Measurements from ENCODE around the gene COL2A1.
"Not testable (repeated sequence)": the region's sequence is repeated elsewhere in the genome, so short reads cannot be mapped to it uniquely, and the experiment has no call there.

Gene COL2A1

GRCh38 chr12:47965581-47965980 is 38.7 kb downstream of the COL2A1 start:
- no peak overlapping the region for H3K4me3 ChIP-seq (replicated peaks; ENCODE audit: low read depth, low read length)
- TF ChIP-seq, protein P1, sequence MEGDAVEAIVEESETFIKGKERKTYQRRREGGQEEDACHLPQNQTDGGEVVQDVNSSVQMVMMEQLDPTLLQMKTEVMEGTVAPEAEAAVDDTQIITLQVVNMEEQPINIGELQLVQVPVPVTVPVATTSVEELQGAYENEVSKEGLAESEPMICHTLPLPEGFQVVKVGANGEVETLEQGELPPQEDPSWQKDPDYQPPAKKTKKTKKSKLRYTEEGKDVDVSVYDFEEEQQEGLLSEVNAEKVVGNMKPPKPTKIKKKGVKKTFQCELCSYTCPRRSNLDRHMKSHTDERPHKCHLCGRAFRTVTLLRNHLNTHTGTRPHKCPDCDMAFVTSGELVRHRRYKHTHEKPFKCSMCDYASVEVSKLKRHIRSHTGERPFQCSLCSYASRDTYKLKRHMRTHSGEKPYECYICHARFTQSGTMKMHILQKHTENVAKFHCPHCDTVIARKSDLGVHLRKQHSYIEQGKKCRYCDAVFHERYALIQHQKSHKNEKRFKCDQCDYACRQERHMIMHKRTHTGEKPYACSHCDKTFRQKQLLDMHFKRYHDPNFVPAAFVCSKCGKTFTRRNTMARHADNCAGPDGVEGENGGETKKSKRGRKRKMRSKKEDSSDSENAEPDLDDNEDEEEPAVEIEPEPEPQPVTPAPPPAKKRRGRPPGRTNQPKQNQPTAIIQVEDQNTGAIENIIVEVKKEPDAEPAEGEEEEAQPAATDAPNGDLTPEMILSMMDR (IDR thresholded peaks at IDR 0.05; ENCODE audit: low read depth, low read length, missing control alignments): no peak

DNA sequence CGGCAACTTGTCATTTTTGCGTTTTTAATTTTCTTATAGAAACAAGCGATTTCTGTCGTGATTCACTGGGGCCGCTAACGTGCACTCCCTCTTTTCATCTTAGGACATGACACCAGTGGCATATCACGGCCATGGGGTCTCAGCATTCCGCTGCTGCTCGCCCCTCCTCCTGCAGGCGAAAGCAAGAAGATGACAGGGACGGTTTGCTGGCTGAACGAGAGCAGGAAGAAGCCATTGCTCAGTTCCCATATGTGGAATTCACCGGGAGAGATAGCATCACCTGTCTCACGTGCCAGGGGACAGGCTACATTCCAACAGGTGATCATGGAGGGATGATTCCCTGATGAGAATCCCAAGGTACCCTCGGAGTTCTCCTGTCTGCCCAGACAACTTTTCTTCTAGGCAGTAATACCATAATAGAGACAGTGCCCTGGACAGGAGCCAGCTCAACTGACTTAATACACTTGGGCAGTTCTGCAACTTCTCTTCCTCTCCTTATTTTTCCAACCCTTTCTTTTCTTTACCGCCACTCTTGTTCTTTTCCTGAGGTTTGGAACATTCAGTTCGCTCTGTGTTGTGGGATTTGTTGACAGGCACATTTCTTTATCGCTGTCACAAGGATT is 40.1 kb downstream of the COL2A1 start:
- H3K4me3 ChIP-seq (replicated peaks; ENCODE audit: low read depth, low read length): peak overlapping the region; percentile 86
- no peak for DNase-seq (ENCODE audit: extremely low read depth, low read depth)
- TF ChIP-seq, protein P1 (IDR thresholded peaks at IDR 0.05; ENCODE audit: low read depth, low read length, missing control alignments): no peak

More at GRCh38 chr12:47965581-47965980, 38.7 kb downstream of the COL2A1 start:
- no peak for DNase-seq (ENCODE audit: extremely low read depth, low read depth)

- TF ChIP-seq, protein P1 (IDR thresholded peaks at IDR 0.05; ENCODE audit: low read depth, low read length, missing control alignments): peak; percentile 98
These were observed 40.8 kb downstream of the COL2A1 start, which contains the start of gene TMEM106C for GRCh38 chr12:47963340-47964040. Gene TMEM106C, plus strand, starts transcription at chr12:47963596. Its CDS starts 641 bp downstream, at chr12:47964237.

DNA sequence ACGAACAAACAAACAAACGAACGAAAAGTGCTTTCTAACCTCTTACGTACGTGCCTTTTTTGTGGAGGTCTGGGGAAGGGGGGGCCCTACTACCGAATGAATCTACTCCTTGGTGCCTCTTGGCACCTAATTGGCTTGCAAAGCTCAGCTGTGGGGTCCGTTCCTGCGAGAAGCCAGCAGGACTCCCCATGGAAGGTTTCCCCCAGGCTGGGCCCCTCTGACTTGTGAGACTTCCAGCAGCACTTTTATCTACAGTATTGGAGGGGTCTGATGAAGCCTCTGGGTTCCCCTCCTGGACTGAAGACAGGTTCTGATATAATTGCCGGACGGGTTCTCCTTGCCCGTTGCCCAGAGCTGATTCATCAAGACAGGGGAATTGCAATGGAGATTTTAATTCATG is 42.1 kb downstream of the COL2A1 start:
- TF ChIP-seq, protein P1 (IDR thresholded peaks at IDR 0.05; ENCODE audit: low read depth, low read length, missing control alignments): no peak
- no peak overlapping the region for H3K4me3 ChIP-seq (replicated peaks; ENCODE audit: low read depth, low read length)
- no peak for DNase-seq (ENCODE audit: extremely low read depth, low read depth)

More at GRCh38 chr12:47963340-47964040, 40.8 kb downstream of the COL2A1 start, which contains the start of gene TMEM106C:
- H3K4me3 ChIP-seq (replicated peaks; ENCODE audit: low read depth, low read length): peak within 1 kb of the TSS; percentile 86
- peak; percentile 54 for DNase-seq (ENCODE audit: extremely low read depth, low read depth)

DNA sequence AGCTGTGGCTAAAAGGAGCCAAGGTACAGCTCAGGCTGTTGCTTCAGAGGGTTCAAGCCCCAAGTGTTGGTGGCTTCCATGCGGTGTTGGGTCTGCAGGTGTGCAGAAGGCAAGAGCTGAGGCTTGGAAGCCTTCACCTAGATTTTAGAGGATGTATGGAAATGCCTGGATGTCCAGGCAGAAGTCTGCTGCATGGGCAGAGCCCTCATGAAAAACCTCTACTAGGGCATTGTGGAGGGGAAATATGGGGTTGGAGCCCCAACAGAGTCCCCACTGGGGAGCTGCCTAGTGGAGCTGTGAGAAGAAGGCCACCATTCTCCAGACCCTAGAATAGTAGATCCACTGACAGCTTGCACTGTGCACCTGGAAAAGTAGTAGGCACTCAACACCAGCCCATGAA is 46.6 kb downstream of the COL2A1 start:
- DNase-seq (ENCODE audit: extremely low read depth, low read depth); H3K4me3 ChIP-seq (replicated peaks; ENCODE audit: low read depth, low read length): not testable (repeated sequence)

- TF ChIP-seq, protein P1 (IDR thresholded peaks at IDR 0.05; ENCODE audit: low read depth, low read length, missing control alignments): no peak
- no peak for DNase-seq (ENCODE audit: extremely low read depth, low read depth)
- H3K4me3 ChIP-seq (replicated peaks; ENCODE audit: low read depth, low read length): no peak overlapping the region
These were observed 49.2 kb downstream of the COL2A1 start for GRCh38 chr12:47955059-47955458.

DNA sequence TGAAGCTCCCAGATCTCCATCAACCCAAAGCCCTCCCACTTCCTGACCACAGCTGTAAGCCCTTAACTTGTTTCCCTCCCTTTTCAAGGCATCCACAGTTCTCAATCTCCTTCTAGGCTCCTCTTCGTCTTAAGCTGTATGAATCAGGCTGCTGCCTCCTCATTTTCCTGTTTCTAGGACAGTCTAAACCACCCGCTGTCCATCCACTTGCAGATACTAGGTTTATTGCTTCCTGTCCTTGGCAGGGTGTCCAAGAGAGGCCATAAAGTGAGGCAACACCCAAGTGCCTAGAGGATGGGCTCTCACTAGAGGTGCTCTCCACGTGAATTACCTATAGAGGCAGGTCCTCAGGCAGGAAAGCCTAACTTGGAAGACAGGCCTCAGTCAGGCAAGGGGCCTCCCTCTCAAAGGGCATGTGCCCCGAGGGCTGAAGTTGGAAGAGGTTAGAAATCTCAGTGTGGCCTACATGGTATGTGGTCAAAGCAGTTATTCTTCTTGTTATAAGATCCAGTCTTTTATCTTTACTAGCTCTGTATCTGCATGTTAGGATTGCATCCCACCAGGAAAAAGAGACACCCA is 49.7 kb downstream of the COL2A1 start:
- H3K4me3 ChIP-seq (replicated peaks; ENCODE audit: low read depth, low read length): no peak overlapping the region
- TF ChIP-seq, protein P1 (IDR thresholded peaks at IDR 0.05; ENCODE audit: low read depth, low read length, missing control alignments): no peak
- DNase-seq (ENCODE audit: extremely low read depth, low read depth): no peak

All from HFF-Myc (cell line).